OCI-LY7 (cell line): ENCODE data around the gene DHX34.

Experiments
- CTCF ChIP-seq: fragments of 200-600 bp; sonication (generic); conservative IDR thresholded peaks from 2 replicates; pipeline ENCODE4 v1.5.1; 2014; ENCODE audit warnings: mild to moderate bottlenecking, antibody characterized with exemption, low read length, moderate library complexity, mixed read lengths
- EZH2phosphoT487 ChIP-seq: fragments of 200-600 bp; sonication (generic); IDR thresholded peaks from 2 replicates; pipeline ENCODE4 v1.6.1; 2018; ENCODE audit warnings: low read depth, borderline replicate concordance, mild to moderate bottlenecking, mixed run types, antibody characterized with exemption, low read length, moderate library complexity, mixed read lengths

- TF ChIP-seq CTCF (no peak), EZH2phosphoT487 (no peak)
Measured at GRCh38 chr19:47322058-47322457, 27.1 kb upstream of the DHX34 start.
